Kidney (tissue), 14 donors: ENCODE measurements around the gene IFI27L2. TPM values are rescaled to one million over a fixed set of nuclear protein-coding genes. Genes with fewer than 3 reads are reported as not detected.

Experiments
- DNase-seq, 5 donors: peaks; one replicate each; pipeline ENCODE4 v3.0.0-alpha.2; 2013 to 2020
- FAIRE-seq: peaks from 2 replicates; lab custom pipeline; 2012; peaks lifted over from hg19 to GRCh38; lab: Jason Lieb, UNC
- H3K27ac ChIP-seq, 2 donors: one replicate each; pipeline ENCODE4 v1.7.0; 2013; ENCODE audit warnings: low read depth in 2 of 2, low read length in 2 of 2, inconsistent platforms in 1 of 2
- H3K27me3 ChIP-seq: one replicate; pipeline ENCODE4 v1.7.1; 2013; ENCODE audit warnings: low read length, inconsistent platforms; ENCODE audit not compliant: control insufficient read depth, insufficient read depth
- H3K36me3 ChIP-seq, 3 donors: one replicate each; pipeline versions ENCODE4 v1.7.0 to v1.7.1; 2013; ENCODE audit warnings: low read length in 3 of 3, control low read depth in 1 of 3, inconsistent platforms in 1 of 3; ENCODE audit not compliant: insufficient read depth in 3 of 3, control insufficient read depth in 2 of 3
- H3K4me1 ChIP-seq, 3 donors: one replicate each; pipeline versions ENCODE4 v1.7.0 to v1.7.1; 2013; ENCODE audit warnings: low read length in 3 of 3, inconsistent platforms in 1 of 3, low read depth in 1 of 3; ENCODE audit not compliant: control insufficient read depth in 2 of 3, insufficient read depth in 2 of 3
- H3K4me3 ChIP-seq, 3 donors: one replicate each; pipeline versions ENCODE4 v1.7.0 to v1.8.1; 2013; ENCODE audit warnings: low read length in 3 of 3, control low read depth in 1 of 3, inconsistent platforms in 1 of 3
- H3K9ac ChIP-seq, 3 donors: one replicate each; pipeline versions ENCODE4 v1.7.0 to v1.7.1; 2013; ENCODE audit warnings: low read length in 3 of 3, control low read depth in 1 of 3, inconsistent platforms in 1 of 3
- H3K9me3 ChIP-seq, 3 donors: one replicate each; pipeline versions ENCODE4 v1.7.0 to v1.7.1; 2013; ENCODE audit warnings: low read length in 3 of 3, control low read depth in 1 of 3, inconsistent platforms in 1 of 3; ENCODE audit not compliant: control insufficient read depth in 2 of 3, insufficient read depth in 1 of 3
- CTCF ChIP-seq: IDR thresholded peaks from 3 replicates; pipeline ENCODE4 v1.5.1; 2012; ENCODE audit warnings: mild to moderate bottlenecking, moderate library complexity, borderline replicate concordance; ENCODE audit not compliant: insufficient read depth; ENCODE audit errors: extremely low read depth
- intact Hi-C: fragments of 100-400 bp; cut with DNase I; formaldehyde crosslinking; loops from one replicate; pipeline ENCODE4 v1.11.1; 2022
- polyA plus RNA-seq: library from polyadenylated mRNA; stranded (reverse); fragments of 350-450 nt; fragmentation: Illumina TruSeq; extraction: RNeasy Lipid Tissue Mini Kit (QIAGEN cat#74804); gene quantifications from one replicate; pipeline ENCODE4 v1.2.3, GENCODE V29; 2014; ENCODE audit warnings: low read depth, low replicate concordance; ENCODE audit not compliant: insufficient read depth
- total RNA-seq: library from RNA; stranded (reverse); fragmentation: NEBNext Ultra II Directional; extraction: Animal tissue kit (Norgen Biotek cat#: 25700); gene quantifications from one replicate; pipeline ENCODE4 v1.2.1, GENCODE V29; 2021
- donor health status: control.
- donor health status: control.
- donor health status: control.
- donor health status: control.
- donor health status: control.
- donor health status: DM: yes; HTN: yes; CAD: no.
- donor health status: Normal renal cell carcinoma (clear cell type).

Gene IFI27L2
- total and polyA plus RNA-seq, 2 donors from 2014 or later = 28.2 to 223 TPM

- intact Hi-C loops = no loop called here
- Histone ChIP-seq H3K9me3 (peaks cover 0 to 14% (median 0%) of the 10 kb centered on the region in 3 donors), H3K9ac (no peak overlapping the region), H3K4me1 (peaks cover 0 to 26% (median 22%) of the 10 kb centered on the region in 3 donors), H3K36me3 (peaks cover 0 to 19% (median 6%) of the 10 kb centered on the region in 3 donors), H3K27ac (no peak overlapping the region), H3K27me3 (no peaks in the 10 kb centered on the region), H3K4me3 (peak overlapping the region in 2 of 3 donors; percentile 97)
- DNase-seq = no peak
- FAIRE-seq = no peak
- no peak for TF ChIP-seq CTCF
These were observed 51.6 kb downstream of the IFI27L2 start for GRCh38 chr14:94077823-94078222.

Other genes starting within 250 kb of the IFI27L2 start
- not detected for gene FAM181A, start 202.3 kb downstream of the IFI27L2 start, total RNA-seq
- gene FAM181A, start 202.3 kb downstream of the IFI27L2 start, polyA plus RNA-seq = not detected
- gene ASB2, start 153.0 kb downstream of the IFI27L2 start, total RNA-seq = 3.7 TPM
- 0.97 TPM for gene ASB2, start 153.0 kb downstream of the IFI27L2 start, polyA plus RNA-seq
- gene CCDC197, start 132.3 kb downstream of the IFI27L2 start, total RNA-seq = not detected
- gene CCDC197, start 132.3 kb downstream of the IFI27L2 start, polyA plus RNA-seq = not detected
- 1.1 TPM for gene OTUB2, start 103.3 kb downstream of the IFI27L2 start, total RNA-seq
- 1.6 TPM for gene OTUB2, start 103.3 kb downstream of the IFI27L2 start, polyA plus RNA-seq
- gene DDX24, start 48.4 kb downstream of the IFI27L2 start, total RNA-seq = 193 TPM
- 139 TPM for gene DDX24, start 48.4 kb downstream of the IFI27L2 start, polyA plus RNA-seq
- gene IFI27L1, start 48.3 kb downstream of the IFI27L2 start, total RNA-seq = 22.5 TPM
- 30.6 TPM for gene IFI27L1, start 48.3 kb downstream of the IFI27L2 start, polyA plus RNA-seq
- gene IFI27, start 18.9 kb downstream of the IFI27L2 start, total RNA-seq = 143 TPM
- gene IFI27, start 18.9 kb downstream of the IFI27L2 start, polyA plus RNA-seq = 356 TPM
- gene PPP4R4, start 44.7 kb upstream of the IFI27L2 start, total RNA-seq = 0.47 TPM
- gene PPP4R4, start 44.7 kb upstream of the IFI27L2 start, polyA plus RNA-seq = not detected
- gene SERPINA10, start 163.7 kb upstream of the IFI27L2 start, total RNA-seq = not detected
- not detected for gene SERPINA10, start 163.7 kb upstream of the IFI27L2 start, polyA plus RNA-seq
- gene SERPINA6, start 193.7 kb upstream of the IFI27L2 start, total RNA-seq = 1.7 TPM
- 12.9 TPM for gene SERPINA6, start 193.7 kb upstream of the IFI27L2 start, polyA plus RNA-seq
- not detected for gene SERPINA2, start 237.1 kb upstream of the IFI27L2 start, total RNA-seq
- gene SERPINA2, start 237.1 kb upstream of the IFI27L2 start, polyA plus RNA-seq = not detected